Jurkat, Clone E6-1 (cell line): ENCODE data around the gene TMEM108.

Source experiments
- DNase-seq: peaks from one replicate; pipeline ENCODE4 v3.0.0-alpha.2; 2011; ENCODE audit warnings: low read depth, low spot score
- H3K4me3 ChIP-seq: 2 replicates; pipeline ENCODE4 v1.5.1; 2011; ENCODE audit warnings: mild to moderate bottlenecking, low read length, control low read depth, moderate library complexity

TMEM108 gene

GRCh38 chr3:133049491-133049890 lies 11.3 kb downstream of the TMEM108 start:
- no peak for DNase-seq
- no peak overlapping the region for H3K4me3 ChIP-seq

- H3K4me3 ChIP-seq: no peak overlapping the region
Measured at GRCh38 chr3:133050891-133051290, 12.7 kb downstream of the TMEM108 start.

GRCh38 chr3:133053532-133053931 lies 15.3 kb downstream of the TMEM108 start:
- no peak for DNase-seq
- no peak overlapping the region for H3K4me3 ChIP-seq

More at GRCh38 chr3:133050891-133051290, 12.7 kb downstream of the TMEM108 start:
- DNase-seq: no peak

GRCh38 chr3:133054586-133054985 lies 16.4 kb downstream of the TMEM108 start:
- no peak overlapping the region for H3K4me3 ChIP-seq
- DNase-seq: no peak

GRCh38 chr3:133055339-133055738 lies 17.1 kb downstream of the TMEM108 start:
- DNase-seq: no peak
- no peak overlapping the region for H3K4me3 ChIP-seq

- H3K4me3 ChIP-seq: no peak overlapping the region
- DNase-seq: no peak
Measured at GRCh38 chr3:133058243-133058642, 20.1 kb downstream of the TMEM108 start.

- DNase-seq: no peak
- no peak overlapping the region for H3K4me3 ChIP-seq
Measured at GRCh38 chr3:133058831-133059230, 20.6 kb downstream of the TMEM108 start.

- no peak for DNase-seq
- H3K4me3 ChIP-seq: no peak overlapping the region
Measured at GRCh38 chr3:133065193-133065961, 27.2 kb downstream of the TMEM108 start.

GRCh38 chr3:133066026-133066425 lies 27.8 kb downstream of the TMEM108 start:
- DNase-seq: no peak
- no peak overlapping the region for H3K4me3 ChIP-seq

GRCh38 chr3:133069556-133070286 lies 31.5 kb downstream of the TMEM108 start:
- H3K4me3 ChIP-seq: no peak overlapping the region
- no peak for DNase-seq

GRCh38 chr3:133074977-133075376 lies 36.8 kb downstream of the TMEM108 start:
- DNase-seq: no peak

GRCh38 chr3:133077688-133078087 lies 39.5 kb downstream of the TMEM108 start:
- no peak overlapping the region for H3K4me3 ChIP-seq
- DNase-seq: no peak

More at GRCh38 chr3:133074977-133075376, 36.8 kb downstream of the TMEM108 start:
- no peak overlapping the region for H3K4me3 ChIP-seq

- H3K4me3 ChIP-seq: no peak overlapping the region
- DNase-seq: no peak
Measured at GRCh38 chr3:133079621-133080020, 41.4 kb downstream of the TMEM108 start.

GRCh38 chr3:133081016-133081415 lies 42.8 kb downstream of the TMEM108 start:
- H3K4me3 ChIP-seq: no peak overlapping the region
- DNase-seq: no peak

- DNase-seq: no peak
- H3K4me3 ChIP-seq: no peak overlapping the region
Measured at GRCh38 chr3:133083395-133083794, 45.2 kb downstream of the TMEM108 start.

- no peak for DNase-seq
- no peak overlapping the region for H3K4me3 ChIP-seq
Measured at GRCh38 chr3:133089906-133090485, 51.8 kb downstream of the TMEM108 start.

GRCh38 chr3:133092681-133093080 lies 54.5 kb downstream of the TMEM108 start:
- no peak overlapping the region for H3K4me3 ChIP-seq
- DNase-seq: no peak

- no peak for DNase-seq
Measured at GRCh38 chr3:133093366-133093765, 55.2 kb downstream of the TMEM108 start.

GRCh38 chr3:133096900-133097613 lies 58.9 kb downstream of the TMEM108 start:
- no peak for DNase-seq

More at GRCh38 chr3:133093366-133093765, 55.2 kb downstream of the TMEM108 start:
- no peak overlapping the region for H3K4me3 ChIP-seq

More at GRCh38 chr3:133096900-133097613, 58.9 kb downstream of the TMEM108 start:
- H3K4me3 ChIP-seq: no peak overlapping the region
